LNCaP clone FGC (cell line): Measurements from ENCODE around the gene HTRA3.
"Not testable (repeated sequence)": the region's sequence is repeated elsewhere in the genome, so short reads cannot be mapped to it uniquely, and the experiment has no call there.

Experiments used
- DNase-seq: peaks from one replicate; pipeline ENCODE4 v3.0.0-alpha.2; 2011; ENCODE audit warnings: low read depth
- H3K4me3 ChIP-seq: 2 replicates; pipeline ENCODE4 v1.5.1; 2011; ENCODE audit warnings: mild to moderate bottlenecking, low read depth, low read length, control low read depth
- CTCF ChIP-seq: IDR thresholded peaks from 2 replicates; pipeline ENCODE4 v1.5.1; 2012; ENCODE audit warnings: mild to moderate bottlenecking; ENCODE audit not compliant: control insufficient read depth, insufficient read depth; ENCODE audit errors: extremely low read depth

HTRA3 gene

GRCh38 chr4:8340781-8341241 is 71.3 kb downstream of the HTRA3 start:
- DNase-seq, result no peak
- no peak overlapping the region for H3K4me3 ChIP-seq
- TF ChIP-seq CTCF, result no peak

GRCh38 chr4:8341281-8341680 is 71.7 kb downstream of the HTRA3 start:
- DNase-seq, H3K4me3 ChIP-seq: not testable (repeated sequence)

- no peak for DNase-seq
- TF ChIP-seq CTCF, result no peak
- H3K4me3 ChIP-seq, result no peak overlapping the region
Measured at GRCh38 chr4:8341691-8342090, 72.1 kb downstream of the HTRA3 start.

GRCh38 chr4:8342651-8343261 is 73.2 kb downstream of the HTRA3 start:
- TF ChIP-seq CTCF, result no peak
- H3K4me3 ChIP-seq, result no peak overlapping the region
- no peak for DNase-seq

- no peak for DNase-seq
- no peak for TF ChIP-seq CTCF
Measured at GRCh38 chr4:8343262-8343966, 73.9 kb downstream of the HTRA3 start.

GRCh38 chr4:8343967-8344331 is 74.4 kb downstream of the HTRA3 start:
- DNase-seq, result no peak
- no peak overlapping the region for H3K4me3 ChIP-seq
- no peak for TF ChIP-seq CTCF

More at GRCh38 chr4:8343262-8343966, 73.9 kb downstream of the HTRA3 start:
- H3K4me3 ChIP-seq, result no peak overlapping the region

- no peak for TF ChIP-seq CTCF
- no peak overlapping the region for H3K4me3 ChIP-seq
- DNase-seq, result no peak
Measured at GRCh38 chr4:8344377-8344776, 74.8 kb downstream of the HTRA3 start.
